ENCODE data around the gene GET3.
A peak's percentile ranks its signal among the peaks of the same experiment; 100 is the strongest.

Gene GET3

GRCh38 chr19:12754465-12755196 is 17.3 kb downstream of the GET3 start:
- no peak for DNase-seq

GRCh38 chr19:12756150-12756883 is 19.0 kb downstream of the GET3 start:
- no peak for DNase-seq

GRCh38 chr19:12757544-12758274 is 20.4 kb downstream of the GET3 start:
- peak; percentile 67 to 70 for DNase-seq

- DNase-seq, result no peak
These were observed 22.4 kb downstream of the GET3 start for GRCh38 chr19:12759686-12760085.

GRCh38 chr19:12763100-12763499 is 25.8 kb downstream of the GET3 start:
- no peak for DNase-seq

- no peak for DNase-seq
These were observed 27.4 kb downstream of the GET3 start for GRCh38 chr19:12764698-12765097.

- peak; percentile 81 to 85 for DNase-seq
These were observed 28.8 kb downstream of the GET3 start for GRCh38 chr19:12766051-12766521.

- DNase-seq, result no peak
These were observed 29.9 kb downstream of the GET3 start for GRCh38 chr19:12767150-12767549.

- no peak for DNase-seq
These were observed 30.4 kb downstream of the GET3 start for GRCh38 chr19:12767666-12768065.

GRCh38 chr19:12769689-12770088 is 32.4 kb downstream of the GET3 start:
- DNase-seq, result peak; percentile 70 to 81

- DNase-seq, result no peak
These were observed 33.6 kb downstream of the GET3 start for GRCh38 chr19:12770922-12771321.

- no peak for DNase-seq
These were observed 35.0 kb downstream of the GET3 start for GRCh38 chr19:12772323-12772722.

GRCh38 chr19:12773571-12773970 is 36.3 kb downstream of the GET3 start:
- DNase-seq, result no peak

GRCh38 chr19:12774588-12775555 is 37.6 kb downstream of the GET3 start, which contains the start of gene HOOK2:
Gene HOOK2 (minus strand): TSS chr19:12775552. CDS start chr19:12775449, 103 bp downstream.
- DNase-seq, result peak; percentile 59 to 73

GRCh38 chr19:12777217-12778016 is 40.1 kb downstream of the GET3 start:
- peak; percentile 77 to 86 for DNase-seq

GRCh38 chr19:12778017-12778904 is 41.0 kb downstream of the GET3 start:
- DNase-seq, result peak; percentile 55 to 60

GRCh38 chr19:12778905-12779161 is 41.5 kb downstream of the GET3 start:
- DNase-seq, result no peak

- DNase-seq, result no peak
These were observed 42.1 kb downstream of the GET3 start for GRCh38 chr19:12779162-12779993.

GRCh38 chr19:12782174-12782423 is 44.8 kb downstream of the GET3 start:
- no peak for DNase-seq
